ENCODE data around the gene ASAH2. TPM values are rescaled to one million over a fixed set of nuclear protein-coding genes. Genes with fewer than 3 reads are reported as not detected.

ASAH2 gene
- total and polyA plus RNA-seq, 2 of the 8 experiments (the other 6 are each of a cell fraction or from before 2014, with no cell fraction given), result 1.2 to 3.1 TPM

DNA sequence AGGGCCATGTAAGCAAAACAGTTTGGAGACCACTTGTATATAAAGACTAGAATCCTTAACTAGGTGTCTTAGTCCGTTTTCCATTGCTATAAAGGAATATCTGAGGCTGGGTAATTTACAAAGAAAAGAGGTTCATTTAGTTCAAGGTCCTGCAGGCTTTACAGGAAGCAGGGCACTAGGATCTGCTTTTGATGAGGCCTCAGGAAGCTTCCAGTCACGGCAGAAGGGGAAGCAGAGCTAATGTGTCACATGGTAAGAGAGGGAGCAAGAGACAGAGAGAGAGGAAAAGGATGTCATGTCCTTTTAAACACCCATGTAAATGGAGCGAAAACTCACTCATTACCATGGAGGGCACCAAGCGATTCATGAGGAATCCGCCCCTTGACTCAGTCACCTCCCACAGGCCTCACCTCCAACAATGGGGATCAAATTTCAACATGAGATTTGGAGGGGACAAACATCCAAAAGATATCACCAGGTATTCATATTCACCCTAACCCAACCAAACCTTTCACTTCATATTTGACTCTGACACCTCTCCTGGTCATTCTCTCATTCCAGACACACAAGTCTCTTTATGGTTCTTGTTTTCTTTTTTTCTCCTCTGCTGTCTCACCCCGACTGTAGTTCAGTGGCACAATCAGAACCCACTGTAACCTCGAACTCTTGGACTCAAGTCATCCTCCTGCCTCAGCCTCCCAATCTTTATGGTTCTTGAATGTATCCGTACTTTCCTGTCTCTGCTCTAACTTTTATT is 30.1 kb upstream of the ASAH2 start (continued):
- TF ChIP-seq, protein P1, sequence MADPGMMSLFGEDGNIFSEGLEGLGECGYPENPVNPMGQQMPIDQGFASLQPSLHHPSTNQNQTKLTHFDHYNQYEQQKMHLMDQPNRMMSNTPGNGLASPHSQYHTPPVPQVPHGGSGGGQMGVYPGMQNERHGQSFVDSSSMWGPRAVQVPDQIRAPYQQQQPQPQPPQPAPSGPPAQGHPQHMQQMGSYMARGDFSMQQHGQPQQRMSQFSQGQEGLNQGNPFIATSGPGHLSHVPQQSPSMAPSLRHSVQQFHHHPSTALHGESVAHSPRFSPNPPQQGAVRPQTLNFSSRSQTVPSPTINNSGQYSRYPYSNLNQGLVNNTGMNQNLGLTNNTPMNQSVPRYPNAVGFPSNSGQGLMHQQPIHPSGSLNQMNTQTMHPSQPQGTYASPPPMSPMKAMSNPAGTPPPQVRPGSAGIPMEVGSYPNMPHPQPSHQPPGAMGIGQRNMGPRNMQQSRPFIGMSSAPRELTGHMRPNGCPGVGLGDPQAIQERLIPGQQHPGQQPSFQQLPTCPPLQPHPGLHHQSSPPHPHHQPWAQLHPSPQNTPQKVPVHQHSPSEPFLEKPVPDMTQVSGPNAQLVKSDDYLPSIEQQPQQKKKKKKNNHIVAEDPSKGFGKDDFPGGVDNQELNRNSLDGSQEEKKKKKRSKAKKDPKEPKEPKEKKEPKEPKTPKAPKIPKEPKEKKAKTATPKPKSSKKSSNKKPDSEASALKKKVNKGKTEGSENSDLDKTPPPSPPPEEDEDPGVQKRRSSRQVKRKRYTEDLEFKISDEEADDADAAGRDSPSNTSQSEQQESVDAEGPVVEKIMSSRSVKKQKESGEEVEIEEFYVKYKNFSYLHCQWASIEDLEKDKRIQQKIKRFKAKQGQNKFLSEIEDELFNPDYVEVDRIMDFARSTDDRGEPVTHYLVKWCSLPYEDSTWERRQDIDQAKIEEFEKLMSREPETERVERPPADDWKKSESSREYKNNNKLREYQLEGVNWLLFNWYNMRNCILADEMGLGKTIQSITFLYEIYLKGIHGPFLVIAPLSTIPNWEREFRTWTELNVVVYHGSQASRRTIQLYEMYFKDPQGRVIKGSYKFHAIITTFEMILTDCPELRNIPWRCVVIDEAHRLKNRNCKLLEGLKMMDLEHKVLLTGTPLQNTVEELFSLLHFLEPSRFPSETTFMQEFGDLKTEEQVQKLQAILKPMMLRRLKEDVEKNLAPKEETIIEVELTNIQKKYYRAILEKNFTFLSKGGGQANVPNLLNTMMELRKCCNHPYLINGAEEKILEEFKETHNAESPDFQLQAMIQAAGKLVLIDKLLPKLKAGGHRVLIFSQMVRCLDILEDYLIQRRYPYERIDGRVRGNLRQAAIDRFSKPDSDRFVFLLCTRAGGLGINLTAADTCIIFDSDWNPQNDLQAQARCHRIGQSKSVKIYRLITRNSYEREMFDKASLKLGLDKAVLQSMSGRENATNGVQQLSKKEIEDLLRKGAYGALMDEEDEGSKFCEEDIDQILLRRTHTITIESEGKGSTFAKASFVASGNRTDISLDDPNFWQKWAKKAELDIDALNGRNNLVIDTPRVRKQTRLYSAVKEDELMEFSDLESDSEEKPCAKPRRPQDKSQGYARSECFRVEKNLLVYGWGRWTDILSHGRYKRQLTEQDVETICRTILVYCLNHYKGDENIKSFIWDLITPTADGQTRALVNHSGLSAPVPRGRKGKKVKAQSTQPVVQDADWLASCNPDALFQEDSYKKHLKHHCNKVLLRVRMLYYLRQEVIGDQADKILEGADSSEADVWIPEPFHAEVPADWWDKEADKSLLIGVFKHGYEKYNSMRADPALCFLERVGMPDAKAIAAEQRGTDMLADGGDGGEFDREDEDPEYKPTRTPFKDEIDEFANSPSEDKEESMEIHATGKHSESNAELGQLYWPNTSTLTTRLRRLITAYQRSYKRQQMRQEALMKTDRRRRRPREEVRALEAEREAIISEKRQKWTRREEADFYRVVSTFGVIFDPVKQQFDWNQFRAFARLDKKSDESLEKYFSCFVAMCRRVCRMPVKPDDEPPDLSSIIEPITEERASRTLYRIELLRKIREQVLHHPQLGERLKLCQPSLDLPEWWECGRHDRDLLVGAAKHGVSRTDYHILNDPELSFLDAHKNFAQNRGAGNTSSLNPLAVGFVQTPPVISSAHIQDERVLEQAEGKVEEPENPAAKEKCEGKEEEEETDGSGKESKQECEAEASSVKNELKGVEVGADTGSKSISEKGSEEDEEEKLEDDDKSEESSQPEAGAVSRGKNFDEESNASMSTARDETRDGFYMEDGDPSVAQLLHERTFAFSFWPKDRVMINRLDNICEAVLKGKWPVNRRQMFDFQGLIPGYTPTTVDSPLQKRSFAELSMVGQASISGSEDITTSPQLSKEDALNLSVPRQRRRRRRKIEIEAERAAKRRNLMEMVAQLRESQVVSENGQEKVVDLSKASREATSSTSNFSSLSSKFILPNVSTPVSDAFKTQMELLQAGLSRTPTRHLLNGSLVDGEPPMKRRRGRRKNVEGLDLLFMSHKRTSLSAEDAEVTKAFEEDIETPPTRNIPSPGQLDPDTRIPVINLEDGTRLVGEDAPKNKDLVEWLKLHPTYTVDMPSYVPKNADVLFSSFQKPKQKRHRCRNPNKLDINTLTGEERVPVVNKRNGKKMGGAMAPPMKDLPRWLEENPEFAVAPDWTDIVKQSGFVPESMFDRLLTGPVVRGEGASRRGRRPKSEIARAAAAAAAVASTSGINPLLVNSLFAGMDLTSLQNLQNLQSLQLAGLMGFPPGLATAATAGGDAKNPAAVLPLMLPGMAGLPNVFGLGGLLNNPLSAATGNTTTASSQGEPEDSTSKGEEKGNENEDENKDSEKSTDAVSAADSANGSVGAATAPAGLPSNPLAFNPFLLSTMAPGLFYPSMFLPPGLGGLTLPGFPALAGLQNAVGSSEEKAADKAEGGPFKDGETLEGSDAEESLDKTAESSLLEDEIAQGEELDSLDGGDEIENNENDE (IDR thresholded peaks at IDR 0.05; ENCODE audit: insufficient replicate concordance, low read length), result no peak
- no peak for TF ChIP-seq CBX8 (IDR thresholded peaks at IDR 0.05; ENCODE audit: borderline replicate concordance, low read depth, low read length)
- no peak for TF ChIP-seq SP1 (IDR thresholded peaks at IDR 0.05; ENCODE audit: low read depth, low read length)
- no peak for TF ChIP-seq CHD2 (IDR thresholded peaks at IDR 0.05; ENCODE audit: low read length)
- no peak for TF ChIP-seq TAF7 (optimal IDR thresholded peaks at IDR 0.05; ENCODE audit: borderline replicate concordance, low read depth, low read length)
- TF ChIP-seq HDAC2 (IDR thresholded peaks at IDR 0.05; ENCODE audit: borderline replicate concordance in 1 of 2, low read depth in 2 of 2, low read length in 2 of 2), result no peak
- TF ChIP-seq CHD1 (IDR thresholded peaks at IDR 0.05; ENCODE audit: low read depth, low read length), result no peak
- no peak for TF ChIP-seq TCF12 (IDR thresholded peaks at IDR 0.05; ENCODE audit: low read depth, low read length)
- no peak for TF ChIP-seq KDM1A (IDR thresholded peaks at IDR 0.05; ENCODE audit: borderline replicate concordance, low read length)
- TF ChIP-seq BACH1 (IDR thresholded peaks at IDR 0.05; ENCODE audit: low read length), result no peak
- no peak for TF ChIP-seq JUN (IDR thresholded peaks at IDR 0.05; ENCODE audit: low read depth, low read length)
